ENCODE data around the gene NSMCE1.
A peak's percentile ranks its signal among the peaks of the same experiment; 100 is the strongest.

The NSMCE1 gene

GRCh38 chr16:27259710-27260109 lies 8.9 kb downstream of the NSMCE1 start:
- Histone ChIP-seq H3K27me3 (replicated peaks; ENCODE audit: control insufficient read depth, insufficient read depth, low read length) (no peaks in the 10 kb centered on the region), H3K4me3 (replicated peaks; ENCODE audit: low read depth, low read length) (no peak overlapping the region), H3K36me3 (ENCODE audit: control insufficient read depth, insufficient read depth, low read length) (peaks cover 4% of the 10 kb centered on the region)
- TF ChIP-seq CTCF (IDR thresholded peaks at IDR 0.05; ENCODE audit: insufficient read depth, low read length, poor library complexity, severe bottlenecking): no peak
- no peak for DNase-seq (ENCODE audit: extremely low read depth, insufficient read length)

GRCh38 chr16:27258241-27258734 lies 10.3 kb downstream of the NSMCE1 start:
- TF ChIP-seq CTCF (IDR thresholded peaks at IDR 0.05; ENCODE audit: insufficient read depth, low read length, poor library complexity, severe bottlenecking): no peak

GRCh38 chr16:27257271-27257670 lies 11.3 kb downstream of the NSMCE1 start:
- Histone ChIP-seq H3K36me3 (ENCODE audit: control insufficient read depth, insufficient read depth, low read length) (peaks cover 4% of the 10 kb centered on the region), H3K4me3 (replicated peaks; ENCODE audit: low read depth, low read length) (no peak overlapping the region), H3K27me3 (replicated peaks; ENCODE audit: control insufficient read depth, insufficient read depth, low read length) (no peaks in the 10 kb centered on the region)
- no peak for TF ChIP-seq CTCF (IDR thresholded peaks at IDR 0.05; ENCODE audit: insufficient read depth, low read length, poor library complexity, severe bottlenecking)
- no peak for DNase-seq (ENCODE audit: extremely low read depth, insufficient read length)

More at GRCh38 chr16:27258241-27258734, 10.3 kb downstream of the NSMCE1 start:
- H3K36me3 ChIP-seq (ENCODE audit: control insufficient read depth, insufficient read depth, low read length): peaks cover 4% of the 10 kb centered on the region
- no peaks in the 10 kb centered on the region for H3K27me3 ChIP-seq (replicated peaks; ENCODE audit: control insufficient read depth, insufficient read depth, low read length)
- no peak for DNase-seq (ENCODE audit: extremely low read depth, insufficient read length)
- H3K4me3 ChIP-seq (replicated peaks; ENCODE audit: low read depth, low read length): no peak overlapping the region

GRCh38 chr16:27256861-27257260 lies 11.7 kb downstream of the NSMCE1 start:
- H3K4me3 ChIP-seq (replicated peaks; ENCODE audit: low read depth, low read length): no peak overlapping the region
- no peaks in the 10 kb centered on the region for H3K27me3 ChIP-seq (replicated peaks; ENCODE audit: control insufficient read depth, insufficient read depth, low read length)
- TF ChIP-seq CTCF (IDR thresholded peaks at IDR 0.05; ENCODE audit: insufficient read depth, low read length, poor library complexity, severe bottlenecking): no peak
- DNase-seq (ENCODE audit: extremely low read depth, insufficient read length): no peak
- peaks cover 4% of the 10 kb centered on the region for H3K36me3 ChIP-seq (ENCODE audit: control insufficient read depth, insufficient read depth, low read length)

GRCh38 chr16:27254262-27254811 lies 14.2 kb downstream of the NSMCE1 start:
- H3K4me3 ChIP-seq (replicated peaks; ENCODE audit: low read depth, low read length): no peak overlapping the region
- DNase-seq (ENCODE audit: extremely low read depth, insufficient read length): peak; percentile 72
- peaks cover 4% of the 10 kb centered on the region for H3K36me3 ChIP-seq (ENCODE audit: control insufficient read depth, insufficient read depth, low read length)
- TF ChIP-seq CTCF (IDR thresholded peaks at IDR 0.05; ENCODE audit: insufficient read depth, low read length, poor library complexity, severe bottlenecking): no peak
- no peaks in the 10 kb centered on the region for H3K27me3 ChIP-seq (replicated peaks; ENCODE audit: control insufficient read depth, insufficient read depth, low read length)

- H3K27me3 ChIP-seq (replicated peaks; ENCODE audit: control insufficient read depth, insufficient read depth, low read length): no peaks in the 10 kb centered on the region
Observed at GRCh38 chr16:27253526-27253930, 15.0 kb downstream of the NSMCE1 start.

More at GRCh38 chr16:27253526-27253930, 15.0 kb downstream of the NSMCE1 start:
- no peak for TF ChIP-seq CTCF (IDR thresholded peaks at IDR 0.05; ENCODE audit: insufficient read depth, low read length, poor library complexity, severe bottlenecking)
- Histone ChIP-seq H3K4me3 (replicated peaks; ENCODE audit: low read depth, low read length) (no peak overlapping the region), H3K36me3 (ENCODE audit: control insufficient read depth, insufficient read depth, low read length) (peaks cover 4% of the 10 kb centered on the region)
- no peak for DNase-seq (ENCODE audit: extremely low read depth, insufficient read length)
